ENCODE data around the gene ZNF526. TPM values are rescaled to one million over a fixed set of nuclear protein-coding genes. Genes with fewer than 3 reads are reported as not detected.

The ZNF526 gene
- total and polyA plus RNA-seq, 9 of the 15 experiments (the other 6 are each of a cell fraction or from before 2014, with no cell fraction given): 1.3 to 17.9 (median 6.2) TPM

GRCh38 chr19:42246143-42246921 lies 26.2 kb downstream of the ZNF526 start (continued):
- TF ChIP-seq CTCF (IDR thresholded peaks at IDR 0.05 in 2 of 3, conservative IDR thresholded peaks at IDR 0.05 in 1 of 3; ENCODE audit: insufficient read depth in 2 of 3, low read depth in 1 of 3, low read length in 3 of 3): peak; percentile 67 to 76 (median 74)
- no peak for TF ChIP-seq ZNF133 (CRISPR knock-in tag; IDR thresholded peaks at IDR 0.05)
- TF ChIP-seq SP2 (IDR thresholded peaks at IDR 0.05; ENCODE audit: extremely low read depth, low read depth, low read length, poor library complexity, severe bottlenecking): no peak
- TF ChIP-seq NUFIP1 (IDR thresholded peaks at IDR 0.05; ENCODE audit: partially characterized antibody): no peak
- no peak for TF ChIP-seq CHD1 (IDR thresholded peaks at IDR 0.05; ENCODE audit: low read length)
- no peak for TF ChIP-seq SNAPC5 (CRISPR knock-in tag; IDR thresholded peaks at IDR 0.05)
- no peak for TF ChIP-seq TAF1 (IDR thresholded peaks at IDR 0.05; ENCODE audit: control insufficient read depth, extremely low read depth, insufficient read depth, low read length, severe bottlenecking)
- peak; percentile 42 for TF ChIP-seq SMC3 (conservative IDR thresholded peaks at IDR 0.05; ENCODE audit: insufficient read depth, low read depth, low read length)
- no peak for TF ChIP-seq KLF1 (tag; IDR thresholded peaks at IDR 0.05)
- peak; percentile 29; the same call in 1 of the 2 replicates for TF ChIP-seq ARID2 (IDR thresholded peaks at IDR 0.05)
- TF ChIP-seq FOXK2 (conservative IDR thresholded peaks at IDR 0.05 in 1 of 2, IDR thresholded peaks at IDR 0.05 in 1 of 2; ENCODE audit: low read depth in 2 of 2): no peak
- no peak for TF ChIP-seq RUNX1 (IDR thresholded peaks at IDR 0.05; ENCODE audit: low read depth)
- no peak for TF ChIP-seq BRCA1 (IDR thresholded peaks at IDR 0.05)
- no peak for TF ChIP-seq BRCA1 (CRISPR knock-in tag; IDR thresholded peaks at IDR 0.05)
- 0 out of 2 replicates have a peak, but pooled peaks have one; percentile 26 for TF ChIP-seq TOE1 (IDR thresholded peaks at IDR 0.05; ENCODE audit: borderline replicate concordance)
- no peak for TF ChIP-seq TOE1 (CRISPR knock-in tag; IDR thresholded peaks at IDR 0.05; ENCODE audit: borderline replicate concordance, low read depth)
- no peak for TF ChIP-seq HSF4 (CRISPR knock-in tag; IDR thresholded peaks at IDR 0.05; ENCODE audit: borderline replicate concordance)
- TF ChIP-seq ZNF140 (CRISPR knock-in tag; IDR thresholded peaks at IDR 0.05): no peak
- no peak for TF ChIP-seq POLR2H (tag; IDR thresholded peaks at IDR 0.05; ENCODE audit: low read depth)
- no peak for TF ChIP-seq SIN3A (IDR thresholded peaks at IDR 0.05; ENCODE audit: borderline replicate concordance in 2 of 2, control insufficient read depth in 1 of 2, low read depth in 2 of 2, low read length in 2 of 2)
- no peak for TF ChIP-seq RBM34 (IDR thresholded peaks at IDR 0.05; ENCODE audit: borderline replicate concordance, insufficient read depth, low read length)
- no peak for TF ChIP-seq EWSR1 (IDR thresholded peaks at IDR 0.05; ENCODE audit: borderline replicate concordance, low read depth, partially characterized antibody)
- no peak for TF ChIP-seq FOXK1 (CRISPR knock-in tag; IDR thresholded peaks at IDR 0.05; ENCODE audit: borderline replicate concordance)
- no peak for TF ChIP-seq RHOXF2B (CRISPR knock-in tag; conservative IDR thresholded peaks at IDR 0.05)
- TF ChIP-seq MYNN (IDR thresholded peaks at IDR 0.05): no peak; the same call in none of the 2 replicates
- no peak for TF ChIP-seq MYNN (CRISPR knock-in tag; IDR thresholded peaks at IDR 0.05)
- TF ChIP-seq PHB2 (IDR thresholded peaks at IDR 0.05; ENCODE audit: low read depth): no peak
- TF ChIP-seq ZNF408 (CRISPR knock-in tag; IDR thresholded peaks at IDR 0.05; ENCODE audit: low read depth): no peak

Data from K562 (cell line).